HEK293 (cell line): ENCODE results near the gene ALS2CL.

Experiments used
- AEBP2 ChIP-seq: fragments of 450-650 bp; formaldehyde crosslinking; IDR thresholded peaks from 2 replicates; pipeline ENCODE4 v1.5.1; 2016; ENCODE audit warnings: missing biosample characterization, missing genetic modification characterization, borderline replicate concordance
- BCL6B ChIP-seq: fragments of 450-650 bp; formaldehyde crosslinking; IDR thresholded peaks from 2 replicates; pipeline ENCODE4 v1.5.1; 2017; ENCODE audit warnings: missing biosample characterization, missing genetic modification characterization
- FEZF1 ChIP-seq: fragments of 450-650 bp; formaldehyde crosslinking; IDR thresholded peaks from 2 replicates; pipeline ENCODE4 v1.5.1; 2016; ENCODE audit warnings: missing biosample characterization, missing genetic modification characterization
- GLIS1 ChIP-seq: fragments of 450-650 bp; formaldehyde crosslinking; IDR thresholded peaks from 2 replicates; pipeline ENCODE4 v1.5.1; 2016; ENCODE audit warnings: missing biosample characterization, missing genetic modification characterization
- SCRT2 ChIP-seq: fragments of 450-650 bp; formaldehyde crosslinking; IDR thresholded peaks from 2 replicates; pipeline ENCODE4 v1.5.1; 2016; ENCODE audit warnings: missing biosample characterization, missing genetic modification characterization
- WT1 ChIP-seq: fragments of 450-650 bp; formaldehyde crosslinking; IDR thresholded peaks from 2 replicates; pipeline ENCODE4 v1.5.1; 2016; ENCODE audit warnings: missing biosample characterization, missing genetic modification characterization
- ZBTB1 ChIP-seq: fragments of 450-650 bp; formaldehyde crosslinking; IDR thresholded peaks from 2 replicates; pipeline ENCODE4 v1.5.1; 2016; ENCODE audit warnings: missing biosample characterization, missing genetic modification characterization
- ZNF112 ChIP-seq: fragments of 450-650 bp; formaldehyde crosslinking; IDR thresholded peaks from 2 replicates; pipeline ENCODE4 v1.5.0; 2017; ENCODE audit warnings: missing biosample characterization, missing genetic modification characterization
- ZNF148 ChIP-seq: fragments of 450-650 bp; formaldehyde crosslinking; IDR thresholded peaks from 2 replicates; pipeline ENCODE4 v1.5.0; 2017; ENCODE audit warnings: missing biosample characterization, missing genetic modification characterization, borderline replicate concordance
- ZNF221 ChIP-seq: fragments of 450-650 bp; formaldehyde crosslinking; IDR thresholded peaks from 2 replicates; pipeline ENCODE4 v1.5.1; 2017; ENCODE audit warnings: missing biosample characterization, missing genetic modification characterization, borderline replicate concordance
- ZNF398 ChIP-seq: fragments of 450-650 bp; formaldehyde crosslinking; IDR thresholded peaks from 2 replicates; pipeline ENCODE4 v1.5.1; 2017; ENCODE audit warnings: missing biosample characterization, missing genetic modification characterization
- ZNF449 ChIP-seq: fragments of 450-650 bp; formaldehyde crosslinking; IDR thresholded peaks from 2 replicates; pipeline ENCODE4 v1.5.1; 2017; ENCODE audit warnings: missing biosample characterization, mild to moderate bottlenecking, missing genetic modification characterization, moderate library complexity
- ZNF513 ChIP-seq: fragments of 450-650 bp; IDR thresholded peaks from 2 replicates; pipeline ENCODE4 v1.5.1; 2018; ENCODE audit warnings: missing biosample characterization, missing genetic modification characterization
- ZNF529 ChIP-seq: fragments of 450-650 bp; formaldehyde crosslinking; IDR thresholded peaks from 2 replicates; pipeline ENCODE4 v1.5.1; 2017; ENCODE audit warnings: missing genetic modification characterization, missing biosample characterization; ENCODE audit not compliant: insufficient replicate concordance
- ZNF596 ChIP-seq: fragments of 450-650 bp; IDR thresholded peaks from 2 replicates; pipeline ENCODE4 v1.5.0; 2018; ENCODE audit warnings: missing biosample characterization, mild to moderate bottlenecking, missing genetic modification characterization, moderate library complexity
- ZSCAN5A ChIP-seq: fragments of 450-650 bp; formaldehyde crosslinking; IDR thresholded peaks from 2 replicates; pipeline ENCODE4 v1.5.1; 2016; ENCODE audit warnings: missing biosample characterization, missing genetic modification characterization

Gene ALS2CL

GRCh38 chr3:46665763-46666452 is 27.6 kb downstream of the ALS2CL start (continued):
- TF ChIP-seq ZNF398 (tag by site-specific recombination) (0 out of 2 replicates have a peak, but pooled peaks have one; percentile 9), WT1 (tag by site-specific recombination) (0 out of 2 replicates have a peak, but pooled peaks have one; percentile 14), ZNF112 (tag by site-specific recombination) (no peak), BCL6B (tag by site-specific recombination) (no peak), ZSCAN5A (tag by site-specific recombination) (no peak), ZNF529 (no peak), ZNF221 (no peak), ZNF513 (no peak), ZBTB1 (tag by site-specific recombination) (no peak), ZNF449 (no peak), GLIS1 (peak; percentile 86), FEZF1 (tag by site-specific recombination) (no peak), ZNF148 (tag by site-specific recombination) (no peak), SCRT2 (tag by site-specific recombination) (no peak), ZNF596 (tag by site-specific recombination) (no peak), AEBP2 (tag by site-specific recombination) (no peak)
- TF ChIP-seq, all 188 proteins: peak for 5
